Loucy (cell line): ENCODE results near the gene CCDC146.

ENCODE experiments used
- CTCF ChIP-seq: fragments of 200-600 bp; sonication (generic); conservative IDR thresholded peaks from 2 replicates; pipeline ENCODE4 v1.5.1; 2014; ENCODE audit warnings: mild to moderate bottlenecking, antibody characterized with exemption, low read length
- EZH2phosphoT487 ChIP-seq: fragments of 200-600 bp; IDR thresholded peaks from 2 replicates; pipeline ENCODE4 v1.6.1; 2018; ENCODE audit warnings: antibody characterized with exemption, mild to moderate bottlenecking, moderate library complexity, borderline replicate concordance

- TF ChIP-seq CTCF (no peak), EZH2phosphoT487 (no peak)
These were observed 116.3 kb downstream of the CCDC146 start for GRCh38 chr7:77238703-77239136.
